Measurements from ENCODE around the gene GK.

GRCh38 chrX:30693999-30694650 is 40.9 kb downstream of the GK start:
- TF ChIP-seq NPAS2 (CRISPR knock-in tag; IDR thresholded peaks at IDR 0.05; ENCODE audit: borderline replicate concordance) (no peak), EHMT2 (IDR thresholded peaks at IDR 0.05; ENCODE audit: low read depth) (no peak), CTCF (IDR thresholded peaks at IDR 0.05) (no peak), MAZ (IDR thresholded peaks at IDR 0.05; ENCODE audit: borderline replicate concordance, low read depth, low read length) (no peak), EP300 (IDR thresholded peaks at IDR 0.05) (no peak), POLR2A (IDR thresholded peaks at IDR 0.05; ENCODE audit: low read length) (no peak), SMC3 (IDR thresholded peaks at IDR 0.05) (no peak), NR3C1 (IDR thresholded peaks at IDR 0.05) (no peak), KDM1A (IDR thresholded peaks at IDR 0.05; ENCODE audit: low read depth) (no peak), REST (IDR thresholded peaks at IDR 0.05) (no peak)
- TF ChIP-seq, protein P1, sequence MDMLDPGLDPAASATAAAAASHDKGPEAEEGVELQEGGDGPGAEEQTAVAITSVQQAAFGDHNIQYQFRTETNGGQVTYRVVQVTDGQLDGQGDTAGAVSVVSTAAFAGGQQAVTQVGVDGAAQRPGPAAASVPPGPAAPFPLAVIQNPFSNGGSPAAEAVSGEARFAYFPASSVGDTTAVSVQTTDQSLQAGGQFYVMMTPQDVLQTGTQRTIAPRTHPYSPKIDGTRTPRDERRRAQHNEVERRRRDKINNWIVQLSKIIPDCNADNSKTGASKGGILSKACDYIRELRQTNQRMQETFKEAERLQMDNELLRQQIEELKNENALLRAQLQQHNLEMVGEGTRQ (IDR thresholded peaks at IDR 0.05) = no peak
